Measurements from ENCODE around the gene ATAT1.

Gene ATAT1

GRCh38 chr6:30647242-30648116 lies 20.8 kb downstream of the ATAT1 start:
- TF ChIP-seq CTCF (IDR thresholded peaks at IDR 0.05; ENCODE audit: low read depth, low read length, missing control alignments), result no peak
- peak; percentile 37 for DNase-seq
- Histone ChIP-seq H3K27ac (peak overlapping the region; percentile 40), H3K4me3 (ENCODE audit: low read depth, low read length) (peak overlapping the region; percentile 86), H3K36me3 (replicated peaks) (peaks cover 13% of the 10 kb centered on the region), H3K27me3 (replicated peaks) (no peaks in the 10 kb centered on the region)
- in situ Hi-C loops (cut with HindIII; ENCODE audit: low pct_ligation_motif_present, low sequenced_read_pairs), result no loop called here

GRCh38 chr6:30651143-30651542 lies 24.5 kb downstream of the ATAT1 start:
- Histone ChIP-seq H3K36me3 (replicated peaks) (peaks cover 47% of the 10 kb centered on the region), H3K27me3 (replicated peaks) (no peaks in the 10 kb centered on the region), H3K4me3 (ENCODE audit: low read depth, low read length) (no peak overlapping the region), H3K27ac (no peak overlapping the region)
- in situ Hi-C loops (cut with HindIII; ENCODE audit: low pct_ligation_motif_present, low sequenced_read_pairs), result no loop called here
- TF ChIP-seq CTCF (IDR thresholded peaks at IDR 0.05; ENCODE audit: low read depth, low read length, missing control alignments), result no peak
- DNase-seq, result no peak

GRCh38 chr6:30654798-30655742 lies 28.4 kb downstream of the ATAT1 start:
- DNase-seq, result no peak
- Histone ChIP-seq H3K36me3 (replicated peaks) (peaks cover 81% of the 10 kb centered on the region), H3K27me3 (replicated peaks) (no peaks in the 10 kb centered on the region), H3K4me3 (ENCODE audit: low read depth, low read length) (no peak overlapping the region), H3K27ac (no peak overlapping the region)
- in situ Hi-C loops (cut with HindIII; ENCODE audit: low pct_ligation_motif_present, low sequenced_read_pairs), result no loop called here
- TF ChIP-seq CTCF (IDR thresholded peaks at IDR 0.05; ENCODE audit: low read depth, low read length, missing control alignments), result no peak

- Histone ChIP-seq H3K27me3 (replicated peaks) (no peaks in the 10 kb centered on the region), H3K36me3 (replicated peaks) (peaks cover 88% of the 10 kb centered on the region), H3K4me3 (ENCODE audit: low read depth, low read length) (no peak overlapping the region), H3K27ac (no peak overlapping the region)
- TF ChIP-seq CTCF (IDR thresholded peaks at IDR 0.05; ENCODE audit: low read depth, low read length, missing control alignments), result no peak
- DNase-seq, result no peak
- in situ Hi-C loops (cut with HindIII; ENCODE audit: low pct_ligation_motif_present, low sequenced_read_pairs), result no loop called here
Measured at GRCh38 chr6:30655743-30656094, 29.0 kb downstream of the ATAT1 start.

GRCh38 chr6:30656513-30656912 lies 29.8 kb downstream of the ATAT1 start:
- Histone ChIP-seq H3K36me3 (replicated peaks) (peaks cover 94% of the 10 kb centered on the region), H3K27ac (no peak overlapping the region), H3K27me3 (replicated peaks) (no peaks in the 10 kb centered on the region), H3K4me3 (ENCODE audit: low read depth, low read length) (no peak overlapping the region)
- no peak for DNase-seq
- in situ Hi-C loops (cut with HindIII; ENCODE audit: low pct_ligation_motif_present, low sequenced_read_pairs), result no loop called here
- no peak for TF ChIP-seq CTCF (IDR thresholded peaks at IDR 0.05; ENCODE audit: low read depth, low read length, missing control alignments)
